ENCODE results near the gene BTBD7. TPM values are rescaled to one million over a fixed set of nuclear protein-coding genes. Genes with fewer than 3 reads are reported as not detected.

Gene BTBD7
- total and polyA plus RNA-seq, 9 of the 15 experiments (the other 6 are each of a cell fraction or from before 2014, with no cell fraction given) = 2.5 to 12.9 (median 6.2) TPM

- TF ChIP-seq MGA (IDR thresholded peaks at IDR 0.05) (peak; percentile 79), TGIF2 (CRISPR knock-in tag; IDR thresholded peaks at IDR 0.05) (no peak), TAF9B (IDR thresholded peaks at IDR 0.05; ENCODE audit: partially characterized antibody) (peak; percentile 38), CEBPB (tag; IDR thresholded peaks at IDR 0.05) (no peak), CBFA2T3 (IDR thresholded peaks at IDR 0.05) (no peak), HNRNPLL (IDR thresholded peaks at IDR 0.05; ENCODE audit: low read depth, low read length, poor library complexity, severe bottlenecking) (peak; percentile 84), ZBTB1 (CRISPR knock-in tag; IDR thresholded peaks at IDR 0.05; ENCODE audit: borderline replicate concordance, low read depth) (0 out of 2 replicates have a peak, but pooled peaks have one; percentile 1), ZNF282 (CRISPR knock-in tag; IDR thresholded peaks at IDR 0.05) (no peak), ZNF644 (tag; IDR thresholded peaks at IDR 0.05; ENCODE audit: low read depth) (no peak), ZNF232 (CRISPR knock-in tag; IDR thresholded peaks at IDR 0.05) (no peak), TAL1 (IDR thresholded peaks at IDR 0.05) (no peak), POLR2B (IDR thresholded peaks at IDR 0.05; ENCODE audit: low read depth, partially characterized antibody) (peak; percentile 62), CC2D1A (IDR thresholded peaks at IDR 0.05) (no peak), SMAD1 (IDR thresholded peaks at IDR 0.05; ENCODE audit: low read depth, low read length, partially characterized antibody) (no peak), YBX1 (IDR thresholded peaks at IDR 0.05) (no peak), GABPB2 (CRISPR knock-in tag; conservative IDR thresholded peaks at IDR 0.05) (no peak), ZNF263 (CRISPR knock-in tag; IDR thresholded peaks at IDR 0.05; ENCODE audit: borderline replicate concordance) (peak; percentile 81)
These were observed 125.9 kb downstream of the BTBD7 start, which contains the start of the genes GON7 and UBR7 (continued) for GRCh38 chr14:93206793-93207467.

All from K562 (cell line).